K562 (cell line): ENCODE measurements around the gene RERE. TPM values are rescaled to one million over a fixed set of nuclear protein-coding genes. Genes with fewer than 3 reads are reported as not detected.

Experiments used
- CCAR2 ChIP-seq: fragments of 200-400 bp; formaldehyde crosslinking; IDR thresholded peaks from 2 replicates; pipeline ENCODE4 v1.6.1; 2017; ENCODE audit warnings: mild to moderate bottlenecking, low read depth, low read length
- DACH1 ChIP-seq: fragments of 450-650 bp; IDR thresholded peaks from 2 replicates; pipeline ENCODE4 v1.6.1; 2018; ENCODE audit not compliant: partially characterized antibody
- HNRNPK ChIP-seq: fragments of 200-400 bp; formaldehyde crosslinking; IDR thresholded peaks from one replicate; pipeline ENCODE4 v1.6.1; 2018; ENCODE audit warnings: mild to moderate bottlenecking, low read depth, low read length; ENCODE audit not compliant: poor library complexity, severe bottlenecking
- KAT7 ChIP-seq: sonication (generic); formaldehyde crosslinking; IDR thresholded peaks from 2 replicates; pipeline ENCODE4 v1.8.0; 2022; ENCODE audit warnings: missing genetic modification reagents, mild to moderate bottlenecking, borderline replicate concordance
- MEIS2 ChIP-seq: fragments of 450-650 bp; IDR thresholded peaks from 2 replicates; pipeline ENCODE4 v1.6.1; 2014; ENCODE audit warnings: mild to moderate bottlenecking; ENCODE audit not compliant: partially characterized antibody
- MYC ChIP-seq, 2 experiments: fragments of 250-450 bp in 1 of 2; sonication (Bioruptor Pico) in 1 of 2; IDR thresholded peaks; 2 replicates each; pipeline versions ENCODE4 v1.5.1 to v1.6.1; 2012 to 2021; ENCODE audit warnings: low read depth in 2 of 2, borderline replicate concordance in 1 of 2, improper control_type of control experiment in 1 of 2, low read length in 1 of 2, mild to moderate bottlenecking in 1 of 2, moderate library complexity in 1 of 2
- NR2C1 ChIP-seq, 2 experiments: fragments of 450-650 bp; IDR thresholded peaks; 2 replicates each; pipeline ENCODE4 v1.6.1; 2017; ENCODE audit warnings: mild to moderate bottlenecking in 2 of 2, antibody characterized with exemption in 1 of 2, inconsistent platforms in 1 of 2, missing compliant biosample characterization in 1 of 2, missing genetic modification characterization in 1 of 2
- POLR3A ChIP-seq: IDR thresholded peaks from 2 replicates; pipeline ENCODE4 v1.6.1; 2011; ENCODE audit warnings: borderline replicate concordance, mild to moderate bottlenecking, moderate library complexity; ENCODE audit not compliant: insufficient read length, insufficient read depth; ENCODE audit errors: extremely low read depth
- TAL1 ChIP-seq: fragments of 450-650 bp; IDR thresholded peaks from 2 replicates; pipeline ENCODE4 v1.6.1; 2016; ENCODE audit warnings: mild to moderate bottlenecking
- TARDBP ChIP-seq: fragments of 450-650 bp; IDR thresholded peaks from 2 replicates; pipeline ENCODE4 v1.6.1; 2016
- ZC3H4 ChIP-seq: sonication (generic); formaldehyde crosslinking; IDR thresholded peaks from 2 replicates; pipeline ENCODE4 v1.9.0; 2021; ENCODE audit warnings: missing genetic modification reagents, borderline replicate concordance
- ZNF165 ChIP-seq: fragments of 250-450 bp; sonication (Bioruptor Pico); IDR thresholded peaks from 2 replicates; pipeline ENCODE4 v1.4.0; 2020; ENCODE audit warnings: borderline replicate concordance
- ZNF41 ChIP-seq: fragments of 250-450 bp; sonication (Bioruptor Pico); conservative IDR thresholded peaks from 2 replicates; pipeline ENCODE4 v1.4.0; 2020; ENCODE audit warnings: mild to moderate bottlenecking
- ZNF584 ChIP-seq: fragments of 200-800 bp; sonication (Bioruptor generic); IDR thresholded peaks from 2 replicates; pipeline ENCODE4 v1.6.1; 2016; ENCODE audit warnings: low read depth, mild to moderate bottlenecking, missing genetic modification characterization, missing compliant biosample characterization
- polyA plus RNA-seq, 8 experiments: library from polyadenylated mRNA; depleted of rRNA in 4 of 8; stranded (reverse) in 5 of 8; unstranded in 3 of 8; fragments of >200 nt; fragmentation: Nextera tagmentation in 2 of 8; fragmentation: Illumina TruSeq in 1 of 8; extraction: Ambion mirVana in 2 of 8; extraction: Trizol in 1 of 8; gene quantifications; 2 replicates each; pipeline versions ENCODE4 v1.2.1 to v1.2.3, GENCODE V29; 2011 to 2014; ENCODE audit warnings: inconsistent platforms in 1 of 8, missing spikeins in 1 of 8
- total RNA-seq, 7 experiments: library from RNA; depleted of rRNA in 6 of 7; stranded (reverse); fragments of >200 nt in 6 of 7; fragmentation: Illumina TruSeq in 2 of 7; extraction: Trizol in 2 of 7; gene quantifications; 2 replicates each; pipeline versions ENCODE4 v1.2.1 to v1.2.3, GENCODE V29; 2011 to 2021; ENCODE audit warnings: low replicate concordance in 1 of 7
- TF ChIP-seq, protein P1 (sequence below): fragments of 450-650 bp; IDR thresholded peaks from 2 replicates; pipeline ENCODE4 v1.7.1; 2018; ENCODE audit warnings: mild to moderate bottlenecking, low read depth; ENCODE audit not compliant: partially characterized antibody
- TF ChIP-seq, protein P2 (sequence below), 2 experiments: fragments of 200-800 bp in 1 of 2; sonication (Bioruptor generic) in 1 of 2; sonication (generic) in 1 of 2; formaldehyde crosslinking in 1 of 2; IDR thresholded peaks in 1 of 2; conservative IDR thresholded peaks in 1 of 2; 2 replicates each; pipeline versions ENCODE4 v1.5.0 to v1.6.1; 2016 to 2020; ENCODE audit warnings: missing compliant biosample characterization in 1 of 2, missing genetic modification characterization in 1 of 2, missing genetic modification reagents in 1 of 2
- TF ChIP-seq, protein P3 (sequence below): fragments of 250-450 bp; sonication (Bioruptor Pico); IDR thresholded peaks from 2 replicates; pipeline ENCODE4 v1.8.0; 2022; ENCODE audit warnings: moderate library complexity, mild to moderate bottlenecking, inconsistent platforms
- TF ChIP-seq, protein P4 (sequence below): IDR thresholded peaks from 2 replicates; pipeline ENCODE4 v1.6.1; 2014; ENCODE audit warnings: antibody characterized with exemption

RERE gene
- total and polyA plus RNA-seq, 9 of the 15 experiments (the other 6 are each of a cell fraction or from before 2014, with no cell fraction given) = 3.0 to 51.5 (median 13.4) TPM

DNA sequence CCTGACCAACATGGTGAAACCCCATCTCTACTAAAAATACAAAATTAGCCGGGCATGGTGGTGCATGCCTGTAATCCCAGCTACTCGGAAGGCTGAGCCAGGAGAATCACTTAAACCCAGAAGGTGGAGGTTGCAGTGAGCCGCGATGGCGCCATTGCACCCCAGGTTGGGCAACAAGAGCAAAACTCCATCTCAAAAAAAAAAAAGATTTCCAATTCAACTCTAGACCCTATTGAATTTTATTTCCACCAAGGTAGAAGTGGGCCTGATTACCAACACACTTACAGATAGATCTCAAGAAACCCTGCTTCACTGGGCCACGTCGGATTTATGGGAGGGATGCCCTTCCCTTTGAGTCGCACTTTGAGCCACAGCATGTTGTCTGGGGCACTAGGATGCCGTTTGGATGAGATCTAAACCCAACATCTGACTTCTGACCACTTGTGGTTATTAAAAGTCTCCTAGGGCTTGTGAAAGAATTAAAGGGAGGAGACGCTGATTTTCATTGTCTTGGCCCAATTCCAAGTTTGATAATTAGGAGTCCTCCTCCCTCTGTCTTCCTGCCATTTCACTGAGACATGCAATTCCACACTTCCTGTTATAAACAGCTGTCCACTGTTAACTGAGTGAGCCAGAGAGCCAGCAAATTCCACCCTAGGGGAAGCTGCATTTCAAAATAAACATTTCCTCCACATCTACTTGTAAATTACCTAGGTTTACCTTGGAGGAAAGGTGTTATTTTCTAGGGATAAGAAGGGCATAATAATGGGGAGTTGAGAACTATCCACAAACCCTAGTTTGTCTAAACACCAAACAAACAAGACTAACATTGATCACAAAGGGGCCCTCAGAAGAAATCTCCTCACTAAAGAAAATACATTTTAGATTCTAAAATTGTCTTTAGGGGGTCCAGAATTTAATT is 5.2 kb upstream of the RERE start (continued):
- no peak for TF ChIP-seq ZNF165 (CRISPR knock-in tag)
- TF ChIP-seq, protein P1, sequence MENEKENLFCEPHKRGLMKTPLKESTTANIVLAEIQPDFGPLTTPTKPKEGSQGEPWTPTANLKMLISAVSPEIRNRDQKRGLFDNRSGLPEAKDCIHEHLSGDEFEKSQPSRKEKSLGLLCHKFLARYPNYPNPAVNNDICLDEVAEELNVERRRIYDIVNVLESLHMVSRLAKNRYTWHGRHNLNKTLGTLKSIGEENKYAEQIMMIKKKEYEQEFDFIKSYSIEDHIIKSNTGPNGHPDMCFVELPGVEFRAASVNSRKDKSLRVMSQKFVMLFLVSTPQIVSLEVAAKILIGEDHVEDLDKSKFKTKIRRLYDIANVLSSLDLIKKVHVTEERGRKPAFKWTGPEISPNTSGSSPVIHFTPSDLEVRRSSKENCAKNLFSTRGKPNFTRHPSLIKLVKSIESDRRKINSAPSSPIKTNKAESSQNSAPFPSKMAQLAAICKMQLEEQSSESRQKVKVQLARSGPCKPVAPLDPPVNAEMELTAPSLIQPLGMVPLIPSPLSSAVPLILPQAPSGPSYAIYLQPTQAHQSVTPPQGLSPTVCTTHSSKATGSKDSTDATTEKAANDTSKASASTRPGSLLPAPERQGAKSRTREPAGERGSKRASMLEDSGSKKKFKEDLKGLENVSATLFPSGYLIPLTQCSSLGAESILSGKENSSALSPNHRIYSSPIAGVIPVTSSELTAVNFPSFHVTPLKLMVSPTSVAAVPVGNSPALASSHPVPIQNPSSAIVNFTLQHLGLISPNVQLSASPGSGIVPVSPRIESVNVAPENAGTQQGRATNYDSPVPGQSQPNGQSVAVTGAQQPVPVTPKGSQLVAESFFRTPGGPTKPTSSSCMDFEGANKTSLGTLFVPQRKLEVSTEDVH = no peak
- no peak for TF ChIP-seq HNRNPK
- TF ChIP-seq, protein P2, sequence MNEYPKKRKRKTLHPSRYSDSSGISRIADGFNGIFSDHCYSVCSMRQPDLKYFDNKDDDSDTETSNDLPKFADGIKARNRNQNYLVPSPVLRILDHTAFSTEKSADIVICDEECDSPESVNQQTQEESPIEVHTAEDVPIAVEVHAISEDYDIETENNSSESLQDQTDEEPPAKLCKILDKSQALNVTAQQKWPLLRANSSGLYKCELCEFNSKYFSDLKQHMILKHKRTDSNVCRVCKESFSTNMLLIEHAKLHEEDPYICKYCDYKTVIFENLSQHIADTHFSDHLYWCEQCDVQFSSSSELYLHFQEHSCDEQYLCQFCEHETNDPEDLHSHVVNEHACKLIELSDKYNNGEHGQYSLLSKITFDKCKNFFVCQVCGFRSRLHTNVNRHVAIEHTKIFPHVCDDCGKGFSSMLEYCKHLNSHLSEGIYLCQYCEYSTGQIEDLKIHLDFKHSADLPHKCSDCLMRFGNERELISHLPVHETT (CRISPR knock-in tag; conservative IDR thresholded peaks at IDR 0.05 in 1 of 2, IDR thresholded peaks at IDR 0.05 in 1 of 2) = no peak
- TF ChIP-seq DACH1 = peak; percentile 76
- TF ChIP-seq CCAR2 = no peak
- TF ChIP-seq, protein P3, sequence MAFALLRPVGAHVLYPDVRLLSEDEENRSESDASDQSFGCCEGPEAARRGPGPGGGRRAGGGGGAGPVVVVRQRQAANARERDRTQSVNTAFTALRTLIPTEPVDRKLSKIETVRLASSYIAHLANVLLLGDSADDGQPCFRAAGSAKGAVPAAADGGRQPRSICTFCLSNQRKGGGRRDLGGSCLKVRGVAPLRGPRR = no peak
- no peak for TF ChIP-seq POLR3A
- no peak for TF ChIP-seq KAT7 (CRISPR knock-in tag)
- TF ChIP-seq MYC (IDR thresholded peaks at IDR 0.05; ENCODE audit: low read depth, low read length) = 0 out of 2 replicates have a peak, but pooled peaks have one; percentile 34
- TF ChIP-seq MYC (CRISPR knock-in tag; IDR thresholded peaks at IDR 0.05; ENCODE audit: borderline replicate concordance, low read depth) = no peak
- no peak for TF ChIP-seq TARDBP
- TF ChIP-seq ZNF584 (CRISPR knock-in tag) = peak; percentile 70; the same call in 1 of the 2 replicates
- no peak for TF ChIP-seq ZNF41 (CRISPR knock-in tag)
- peak; percentile 28 for TF ChIP-seq MEIS2
- no peak for TF ChIP-seq ZC3H4 (CRISPR knock-in tag)
- TF ChIP-seq, protein P4, sequence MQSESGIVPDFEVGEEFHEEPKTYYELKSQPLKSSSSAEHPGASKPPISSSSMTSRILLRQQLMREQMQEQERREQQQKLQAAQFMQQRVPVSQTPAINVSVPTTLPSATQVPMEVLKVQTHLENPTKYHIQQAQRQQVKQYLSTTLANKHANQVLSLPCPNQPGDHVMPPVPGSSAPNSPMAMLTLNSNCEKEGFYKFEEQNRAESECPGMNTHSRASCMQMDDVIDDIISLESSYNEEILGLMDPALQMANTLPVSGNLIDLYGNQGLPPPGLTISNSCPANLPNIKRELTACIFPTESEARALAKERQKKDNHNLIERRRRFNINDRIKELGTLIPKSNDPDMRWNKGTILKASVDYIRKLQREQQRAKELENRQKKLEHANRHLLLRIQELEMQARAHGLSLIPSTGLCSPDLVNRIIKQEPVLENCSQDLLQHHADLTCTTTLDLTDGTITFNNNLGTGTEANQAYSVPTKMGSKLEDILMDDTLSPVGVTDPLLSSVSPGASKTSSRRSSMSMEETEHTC = no peak
- TF ChIP-seq TAL1 = no peak
- TF ChIP-seq NR2C1 (IDR thresholded peaks at IDR 0.05) = no peak
- 0 out of 2 replicates have a peak, but pooled peaks have one; percentile 14 for TF ChIP-seq NR2C1 (tag; IDR thresholded peaks at IDR 0.05)
